Neural cell (in vitro differentiated cells): Measurements from ENCODE around the gene RASAL1. TPM values are rescaled to one million over a fixed set of nuclear protein-coding genes. Genes with fewer than 3 reads are reported as not detected.

Experiments
- H2AFZ ChIP-seq: fragments of 200-600, 300-800 bp; sonication (generic), shearing (Covaris generic); 2 replicates; pipeline ENCODE4 v1.6.0; 2014; ENCODE audit warnings: low read depth, mild to moderate bottlenecking, antibody characterized with exemption, low read length, moderate library complexity
- H3F3A ChIP-seq: fragments of 200-600 bp; shearing (Covaris generic); 2 replicates; pipeline ENCODE4 v1.6.1; 2016; ENCODE audit warnings: mild to moderate bottlenecking, moderate library complexity, mixed read lengths, antibody characterized with exemption, low read length; ENCODE audit not compliant: insufficient read depth, poor library complexity, severe bottlenecking
- H3K27ac ChIP-seq: fragments of 200-600, 300-800 bp; sonication (generic), shearing (Covaris generic); 2 replicates; pipeline ENCODE4 v1.5.1; 2014; ENCODE audit warnings: mild to moderate bottlenecking, low read length, moderate library complexity
- H3K27me3 ChIP-seq: fragments of 300-800, 200-600 bp; sonication (generic), shearing (Covaris generic); 2 replicates; pipeline ENCODE4 v1.6.0; 2014; ENCODE audit warnings: mild to moderate bottlenecking, low read depth, low read length, moderate library complexity; ENCODE audit not compliant: insufficient read depth
- H3K36me3 ChIP-seq: fragments of 300-800, 200-600 bp; sonication (generic), shearing (Covaris generic); 2 replicates; pipeline ENCODE4 v1.5.1; 2014; ENCODE audit warnings: mild to moderate bottlenecking, antibody characterized with exemption, low read length, moderate library complexity; ENCODE audit not compliant: insufficient read depth
- H3K4me2 ChIP-seq: fragments of 300-800, 200-600 bp; sonication (generic), shearing (Covaris generic); 2 replicates; pipeline ENCODE4 v1.6.0; 2014; ENCODE audit warnings: mild to moderate bottlenecking, low read length
- H3K4me3 ChIP-seq: fragments of 300-800, 200-600 bp; sonication (generic), shearing (Covaris generic); 2 replicates; pipeline ENCODE4 v1.5.1; 2014; ENCODE audit warnings: mild to moderate bottlenecking, low read length, moderate library complexity
- H3K79me2 ChIP-seq: fragments of 200-600 bp; shearing (Covaris generic); replicated peaks from 2 replicates; pipeline ENCODE4 v1.6.0; 2014; ENCODE audit warnings: mild to moderate bottlenecking, low read length, moderate library complexity; ENCODE audit not compliant: insufficient read depth
- H3K9ac ChIP-seq: fragments of 300-800, 200-600 bp; sonication (generic), shearing (Covaris generic); 2 replicates; pipeline ENCODE4 v1.6.1; 2016; ENCODE audit warnings: mild to moderate bottlenecking, low read length, mixed read lengths
- H3K9me2 ChIP-seq: fragments of 200-600 bp; shearing (Covaris generic); 2 replicates; pipeline ENCODE4 v1.6.1; 2016; ENCODE audit warnings: mild to moderate bottlenecking, low read length, mixed read lengths; ENCODE audit not compliant: insufficient read depth
- H3K9me3 ChIP-seq: fragments of 200-600, 300-800 bp; sonication (generic), shearing (Covaris generic); 2 replicates; pipeline ENCODE4 v1.6.1; 2016; ENCODE audit warnings: mild to moderate bottlenecking, mixed run types, low read length, moderate library complexity, mixed read lengths
- H4K20me1 ChIP-seq: fragments of 200-600 bp; shearing (Covaris generic); 2 replicates; pipeline ENCODE4 v1.6.1; 2016; ENCODE audit warnings: mild to moderate bottlenecking, mixed run types; ENCODE audit not compliant: insufficient read depth
- EP300 ChIP-seq: fragments of 450-650 bp; conservative IDR thresholded peaks from 2 replicates; pipeline ENCODE4 v1.6.1; 2014; ENCODE audit warnings: antibody characterized with exemption, mild to moderate bottlenecking, moderate library complexity; ENCODE audit not compliant: poor library complexity, severe bottlenecking
- EZH2 ChIP-seq: fragments of 200-600, 300-800 bp; shearing (Covaris generic), sonication (generic); IDR thresholded peaks from 2 replicates; pipeline ENCODE4 v1.6.1; 2014; ENCODE audit warnings: antibody characterized with exemption, low read length, borderline replicate concordance, mild to moderate bottlenecking; ENCODE audit not compliant: insufficient read depth, poor library complexity, severe bottlenecking
- MXI1 ChIP-seq: fragments of 450-650 bp; conservative IDR thresholded peaks from 2 replicates; pipeline ENCODE4 v1.6.1; 2014; ENCODE audit warnings: antibody characterized with exemption, mild to moderate bottlenecking; ENCODE audit not compliant: poor library complexity, severe bottlenecking
- POLR2AphosphoS5 ChIP-seq: IDR thresholded peaks from 2 replicates; pipeline ENCODE4 v1.6.1; 2012
- RAD21 ChIP-seq: fragments of 450-650 bp; conservative IDR thresholded peaks from 2 replicates; pipeline ENCODE4 v1.6.1; 2014; ENCODE audit warnings: antibody characterized with exemption, mild to moderate bottlenecking, moderate library complexity
- SMC3 ChIP-seq: fragments of 450-650 bp; conservative IDR thresholded peaks from 2 replicates; pipeline ENCODE4 v1.6.1; 2014; ENCODE audit warnings: antibody characterized with exemption, mild to moderate bottlenecking, moderate library complexity; ENCODE audit not compliant: poor library complexity
- TAF1 ChIP-seq: IDR thresholded peaks from 2 replicates; pipeline ENCODE4 v1.6.1; 2012; ENCODE audit warnings: low read depth
- polyA plus RNA-seq: library from polyadenylated mRNA; depleted of rRNA; stranded (reverse); fragments of >200 nt; gene quantifications from 2 replicates; pipeline ENCODE4 v1.2.3, GENCODE V29; 2014
- TF ChIP-seq, protein P1 (sequence below): fragments of 450-650 bp; IDR thresholded peaks from 2 replicates; pipeline ENCODE4 v1.5.1; 2014; ENCODE audit warnings: antibody characterized with exemption, mild to moderate bottlenecking, moderate library complexity; ENCODE audit not compliant: poor library complexity, severe bottlenecking
- TF ChIP-seq, protein P2 (sequence below): IDR thresholded peaks from 2 replicates; pipeline ENCODE4 v1.6.1; 2012; ENCODE audit warnings: borderline replicate concordance

The RASAL1 gene
- polyA plus RNA-seq, 1 donor from 2014 or later = 0.15 TPM

DNA sequence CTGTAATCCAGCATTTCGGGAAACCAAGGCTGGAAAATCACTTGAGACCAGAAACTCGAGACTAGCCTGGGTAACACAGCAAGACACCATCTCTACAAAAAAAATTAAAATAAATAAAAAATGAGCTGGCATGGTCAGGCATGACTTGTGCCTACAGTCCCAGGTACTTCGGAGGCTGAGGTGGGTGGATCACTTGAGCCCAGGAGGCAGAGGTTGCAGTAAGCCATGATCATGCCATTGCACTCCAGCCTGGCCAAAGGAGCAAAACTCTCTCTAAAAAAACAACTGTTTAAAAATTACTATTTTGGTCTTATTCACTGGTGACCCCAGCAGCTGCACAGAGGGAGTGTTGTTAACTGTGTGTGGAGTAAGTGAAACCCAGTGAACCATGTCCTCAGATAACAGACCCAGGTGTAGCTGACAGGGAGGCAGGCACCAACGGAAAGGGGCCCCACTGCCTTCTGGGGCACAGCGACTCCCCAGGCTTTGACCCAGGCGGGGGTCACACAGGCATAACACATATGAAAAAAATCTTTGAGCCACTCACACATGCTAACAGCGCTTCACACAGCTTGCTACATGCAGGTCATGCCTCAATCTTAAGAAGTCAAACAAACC, 37.6 kb upstream of the RASAL1 start:
- TF ChIP-seq POLR2AphosphoS5 = no peak
- no peak for TF ChIP-seq RAD21
- TF ChIP-seq, protein P1, sequence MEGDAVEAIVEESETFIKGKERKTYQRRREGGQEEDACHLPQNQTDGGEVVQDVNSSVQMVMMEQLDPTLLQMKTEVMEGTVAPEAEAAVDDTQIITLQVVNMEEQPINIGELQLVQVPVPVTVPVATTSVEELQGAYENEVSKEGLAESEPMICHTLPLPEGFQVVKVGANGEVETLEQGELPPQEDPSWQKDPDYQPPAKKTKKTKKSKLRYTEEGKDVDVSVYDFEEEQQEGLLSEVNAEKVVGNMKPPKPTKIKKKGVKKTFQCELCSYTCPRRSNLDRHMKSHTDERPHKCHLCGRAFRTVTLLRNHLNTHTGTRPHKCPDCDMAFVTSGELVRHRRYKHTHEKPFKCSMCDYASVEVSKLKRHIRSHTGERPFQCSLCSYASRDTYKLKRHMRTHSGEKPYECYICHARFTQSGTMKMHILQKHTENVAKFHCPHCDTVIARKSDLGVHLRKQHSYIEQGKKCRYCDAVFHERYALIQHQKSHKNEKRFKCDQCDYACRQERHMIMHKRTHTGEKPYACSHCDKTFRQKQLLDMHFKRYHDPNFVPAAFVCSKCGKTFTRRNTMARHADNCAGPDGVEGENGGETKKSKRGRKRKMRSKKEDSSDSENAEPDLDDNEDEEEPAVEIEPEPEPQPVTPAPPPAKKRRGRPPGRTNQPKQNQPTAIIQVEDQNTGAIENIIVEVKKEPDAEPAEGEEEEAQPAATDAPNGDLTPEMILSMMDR = no peak
- TF ChIP-seq, protein P2, sequence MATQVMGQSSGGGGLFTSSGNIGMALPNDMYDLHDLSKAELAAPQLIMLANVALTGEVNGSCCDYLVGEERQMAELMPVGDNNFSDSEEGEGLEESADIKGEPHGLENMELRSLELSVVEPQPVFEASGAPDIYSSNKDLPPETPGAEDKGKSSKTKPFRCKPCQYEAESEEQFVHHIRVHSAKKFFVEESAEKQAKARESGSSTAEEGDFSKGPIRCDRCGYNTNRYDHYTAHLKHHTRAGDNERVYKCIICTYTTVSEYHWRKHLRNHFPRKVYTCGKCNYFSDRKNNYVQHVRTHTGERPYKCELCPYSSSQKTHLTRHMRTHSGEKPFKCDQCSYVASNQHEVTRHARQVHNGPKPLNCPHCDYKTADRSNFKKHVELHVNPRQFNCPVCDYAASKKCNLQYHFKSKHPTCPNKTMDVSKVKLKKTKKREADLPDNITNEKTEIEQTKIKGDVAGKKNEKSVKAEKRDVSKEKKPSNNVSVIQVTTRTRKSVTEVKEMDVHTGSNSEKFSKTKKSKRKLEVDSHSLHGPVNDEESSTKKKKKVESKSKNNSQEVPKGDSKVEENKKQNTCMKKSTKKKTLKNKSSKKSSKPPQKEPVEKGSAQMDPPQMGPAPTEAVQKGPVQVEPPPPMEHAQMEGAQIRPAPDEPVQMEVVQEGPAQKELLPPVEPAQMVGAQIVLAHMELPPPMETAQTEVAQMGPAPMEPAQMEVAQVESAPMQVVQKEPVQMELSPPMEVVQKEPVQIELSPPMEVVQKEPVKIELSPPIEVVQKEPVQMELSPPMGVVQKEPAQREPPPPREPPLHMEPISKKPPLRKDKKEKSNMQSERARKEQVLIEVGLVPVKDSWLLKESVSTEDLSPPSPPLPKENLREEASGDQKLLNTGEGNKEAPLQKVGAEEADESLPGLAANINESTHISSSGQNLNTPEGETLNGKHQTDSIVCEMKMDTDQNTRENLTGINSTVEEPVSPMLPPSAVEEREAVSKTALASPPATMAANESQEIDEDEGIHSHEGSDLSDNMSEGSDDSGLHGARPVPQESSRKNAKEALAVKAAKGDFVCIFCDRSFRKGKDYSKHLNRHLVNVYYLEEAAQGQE = no peak
- no peak for TF ChIP-seq MXI1
- no peak for TF ChIP-seq EZH2
- TF ChIP-seq TAF1 = no peak
- Histone ChIP-seq H3K4me3 (no peak overlapping the region), H3F3A (no peaks in the 10 kb centered on the region), H3K79me2 (no peaks in the 10 kb centered on the region), H3K27me3 (no peaks in the 10 kb centered on the region), H3K27ac (no peak overlapping the region), H3K9me2 (no peaks in the 10 kb centered on the region), H3K9ac (no peak overlapping the region), H4K20me1 (no peaks in the 10 kb centered on the region), H2AFZ (no peak overlapping the region), H3K36me3 (peaks cover 11% of the 10 kb centered on the region), H3K9me3 (no peaks in the 10 kb centered on the region), H3K4me2 (no peak overlapping the region)

DNA sequence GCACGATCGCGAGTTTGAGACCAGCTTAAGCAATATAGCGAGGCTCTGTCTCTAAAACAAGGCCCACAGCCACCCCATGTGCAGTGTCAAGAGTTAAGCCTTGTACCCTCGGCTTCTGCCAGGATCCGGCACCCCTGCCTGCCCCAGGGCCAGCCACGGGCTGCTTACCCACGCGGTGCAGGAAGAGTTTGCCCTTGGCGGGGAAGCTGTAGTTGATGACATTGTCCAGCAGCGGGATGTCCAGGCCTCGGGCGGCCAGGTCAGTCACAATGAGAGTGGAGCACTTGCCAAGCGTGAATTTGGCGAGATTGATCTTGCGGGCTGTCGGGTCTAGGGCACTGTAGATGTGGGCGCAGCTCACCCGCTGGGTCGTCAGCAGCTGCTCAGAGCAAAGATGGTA, 36.6 kb upstream of the RASAL1 start:
- Histone ChIP-seq H3K9me2 (no peaks in the 10 kb centered on the region), H2AFZ (no peak overlapping the region), H4K20me1 (no peaks in the 10 kb centered on the region), H3K36me3 (peaks cover 7% of the 10 kb centered on the region), H3K4me2 (no peak overlapping the region), H3K27me3 (no peaks in the 10 kb centered on the region), H3F3A (no peaks in the 10 kb centered on the region), H3K79me2 (no peaks in the 10 kb centered on the region), H3K27ac (no peak overlapping the region), H3K9ac (no peak overlapping the region), H3K9me3 (no peaks in the 10 kb centered on the region), H3K4me3 (no peak overlapping the region)
- TF ChIP-seq EZH2 (no peak), RAD21 (no peak), MXI1 (no peak), SMC3 (no peak), TAF1 (no peak), EP300 (no peak), POLR2AphosphoS5 (no peak)
- TF ChIP-seq, protein P2 = no peak
- TF ChIP-seq, protein P1 = no peak
